ENCODE data around the gene LRP5. TPM values are rescaled to one million over a fixed set of nuclear protein-coding genes. Genes with fewer than 3 reads are reported as not detected.

The LRP5 gene
- total and polyA plus RNA-seq, 7 donors, result 18.0 to 63.1 (median 28.9) TPM

- Histone ChIP-seq H3K9me3 (no peaks in the 10 kb centered on the region), H3K36me3 (no peaks in the 10 kb centered on the region), H3K4me3 (no peak overlapping the region), H3K4me1 (peaks cover 0 to 73% (median 47%) of the 10 kb centered on the region in 4 donors), H3K27ac (no peak overlapping the region), H3K27me3 (no peaks in the 10 kb centered on the region)
- WGBS, 2 donors, result 58 to 66% methylated on average over 3 of the region's 3 CpGs
- TF ChIP-seq POLR2A (IDR thresholded peaks at IDR 0.05) (no peak), POLR2AphosphoS5 (IDR thresholded peaks at IDR 0.05) (no peak), EP300 (IDR thresholded peaks at IDR 0.05) (no peak), CTCF (IDR thresholded peaks at IDR 0.05) (no peak)
- intact Hi-C loops (cut with DNase I), result no loop called here
- no peak for DNase-seq
Measured at GRCh38 chr11:68495220-68495729, 182.9 kb downstream of the LRP5 start.

GRCh38 chr11:68495872-68496271 is 183.5 kb downstream of the LRP5 start:
- Histone ChIP-seq H3K9me3 (no peaks in the 10 kb centered on the region), H3K27ac (no peak overlapping the region), H3K4me3 (no peak overlapping the region), H3K4me1 (peaks cover 0 to 73% (median 44%) of the 10 kb centered on the region in 4 donors), H3K36me3 (no peaks in the 10 kb centered on the region), H3K27me3 (no peaks in the 10 kb centered on the region)
- no peak for DNase-seq
- TF ChIP-seq CTCF (IDR thresholded peaks at IDR 0.05) (no peak), POLR2AphosphoS5 (IDR thresholded peaks at IDR 0.05) (no peak), POLR2A (IDR thresholded peaks at IDR 0.05) (no peak), EP300 (IDR thresholded peaks at IDR 0.05) (no peak)
- WGBS, 2 donors, result 92 to 94% methylated on average over 3 of the region's 3 CpGs
- intact Hi-C loops (cut with DNase I), result no loop called here

GRCh38 chr11:68497761-68498160 is 185.4 kb downstream of the LRP5 start:
- TF ChIP-seq EP300 (IDR thresholded peaks at IDR 0.05), result no peak
- TF ChIP-seq CTCF (IDR thresholded peaks at IDR 0.05), result no peak
- no peak for TF ChIP-seq POLR2A (IDR thresholded peaks at IDR 0.05)
- no peak for TF ChIP-seq POLR2AphosphoS5 (IDR thresholded peaks at IDR 0.05)
- Histone ChIP-seq H3K4me1 (peaks cover 0 to 75% (median 52%) of the 10 kb centered on the region in 4 donors), H3K36me3 (no peaks in the 10 kb centered on the region), H3K27me3 (no peaks in the 10 kb centered on the region), H3K9me3 (no peaks in the 10 kb centered on the region), H3K27ac (no peak overlapping the region), H3K4me3 (no peak overlapping the region)
- no peak for DNase-seq
- intact Hi-C loops (cut with DNase I), result no loop called here
- 65 to 83% methylated on average over 2 of the region's 2 CpGs for WGBS, 2 donors

GRCh38 chr11:68498321-68498720 is 185.9 kb downstream of the LRP5 start:
- WGBS, 2 donors, result 15 to 61% methylated on average over 2 of the region's 2 CpGs
- no peak for TF ChIP-seq CTCF (IDR thresholded peaks at IDR 0.05)
- TF ChIP-seq POLR2A (IDR thresholded peaks at IDR 0.05), result no peak
- no peak for TF ChIP-seq EP300 (IDR thresholded peaks at IDR 0.05)
- no peak for TF ChIP-seq POLR2AphosphoS5 (IDR thresholded peaks at IDR 0.05)
- Histone ChIP-seq H3K36me3 (no peaks in the 10 kb centered on the region), H3K27ac (no peak overlapping the region), H3K27me3 (no peaks in the 10 kb centered on the region), H3K4me3 (no peak overlapping the region), H3K9me3 (no peaks in the 10 kb centered on the region), H3K4me1 (peaks cover 0 to 76% (median 56%) of the 10 kb centered on the region in 4 donors)
- DNase-seq, result no peak
- intact Hi-C loops (cut with DNase I), result no loop called here

Small RNAs within 50 kb of the gene (small RNA-seq; reads per million reads assigned to genes)
- 0 reads per million in 3 donors for gene NDUFA3P2

Other genes with a start within 250 kb of the LRP5 start
- gene CHKA, start 191.2 kb upstream of the LRP5 start, total RNA-seq, result 10 to 100 TPM; 16.4 to 39.1 (median 27.9) TPM
- 10 to 100 TPM; 21.0 to 41.0 (median 22.9) TPM for gene CHKA, start 191.2 kb upstream of the LRP5 start, polyA plus RNA-seq
- gene KMT5B, start 99.3 kb upstream of the LRP5 start, total RNA-seq, result 10 to 100 TPM; 38.7 to 45.7 (median 39.1) TPM
- gene KMT5B, start 99.3 kb upstream of the LRP5 start, polyA plus RNA-seq, result 10 to 100 TPM; 20.8 to 21.4 (median 21.0) TPM
- 10 to 100 TPM; 13.7 to 25.4 (median 21.9) TPM for gene C11orf24, start 40.6 kb upstream of the LRP5 start, total RNA-seq
- 10 to 100 TPM; 37.8 to 70.3 (median 40.6) TPM for gene C11orf24, start 40.6 kb upstream of the LRP5 start, polyA plus RNA-seq
- 100 to 1,000 TPM; 133 to 157 (median 146) TPM for gene PPP6R3, start 148.2 kb downstream of the LRP5 start, total RNA-seq
- gene PPP6R3, start 148.2 kb downstream of the LRP5 start, polyA plus RNA-seq, result 10 to 100 TPM; 24.0 to 39.4 (median 31.0) TPM